AG09319 (cell line): ENCODE results near the gene TMPRSS9.

Experiments used
- DNase-seq: peaks from one replicate; pipeline ENCODE4 v3.0.0-alpha.2; 2010; ENCODE audit warnings: low read depth; ENCODE audit errors: extremely low read depth
- TF ChIP-seq, protein P1 (sequence below): IDR thresholded peaks from 2 replicates; pipeline ENCODE4 v1.5.1; 2011; ENCODE audit warnings: low read depth, mild to moderate bottlenecking, inconsistent platforms, low read length, moderate library complexity

Gene TMPRSS9

DNA sequence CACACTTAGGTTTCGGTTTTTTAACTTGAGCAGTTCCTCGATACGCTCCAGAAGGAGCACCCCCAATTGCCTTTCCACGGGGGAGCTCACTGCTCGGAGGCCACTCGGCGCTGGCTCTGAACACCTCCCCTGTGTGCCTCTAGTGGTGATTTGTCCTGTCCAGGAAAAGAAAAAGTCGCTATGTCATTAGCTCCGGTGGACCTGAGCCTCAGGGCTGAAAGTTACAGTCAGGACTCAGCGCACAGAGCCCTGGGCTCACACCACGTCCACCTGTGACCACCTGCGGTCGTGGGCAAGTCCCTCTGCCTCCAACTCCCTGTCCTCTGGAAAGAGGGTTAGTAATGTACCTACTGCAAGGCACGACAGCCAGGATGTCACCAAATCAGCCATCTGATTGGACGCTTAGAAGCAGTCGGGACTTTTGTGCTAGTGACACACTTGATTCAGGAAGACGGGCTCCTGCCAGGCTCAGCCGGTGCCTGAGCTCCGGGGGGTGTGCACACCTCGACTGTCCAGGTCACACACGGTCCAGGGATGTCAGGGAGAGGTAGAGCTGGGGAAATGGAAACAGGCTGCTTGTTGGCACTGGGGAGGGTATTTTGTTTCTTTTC lies 3.9 kb upstream of the TMPRSS9 start:
- TF ChIP-seq, protein P1, sequence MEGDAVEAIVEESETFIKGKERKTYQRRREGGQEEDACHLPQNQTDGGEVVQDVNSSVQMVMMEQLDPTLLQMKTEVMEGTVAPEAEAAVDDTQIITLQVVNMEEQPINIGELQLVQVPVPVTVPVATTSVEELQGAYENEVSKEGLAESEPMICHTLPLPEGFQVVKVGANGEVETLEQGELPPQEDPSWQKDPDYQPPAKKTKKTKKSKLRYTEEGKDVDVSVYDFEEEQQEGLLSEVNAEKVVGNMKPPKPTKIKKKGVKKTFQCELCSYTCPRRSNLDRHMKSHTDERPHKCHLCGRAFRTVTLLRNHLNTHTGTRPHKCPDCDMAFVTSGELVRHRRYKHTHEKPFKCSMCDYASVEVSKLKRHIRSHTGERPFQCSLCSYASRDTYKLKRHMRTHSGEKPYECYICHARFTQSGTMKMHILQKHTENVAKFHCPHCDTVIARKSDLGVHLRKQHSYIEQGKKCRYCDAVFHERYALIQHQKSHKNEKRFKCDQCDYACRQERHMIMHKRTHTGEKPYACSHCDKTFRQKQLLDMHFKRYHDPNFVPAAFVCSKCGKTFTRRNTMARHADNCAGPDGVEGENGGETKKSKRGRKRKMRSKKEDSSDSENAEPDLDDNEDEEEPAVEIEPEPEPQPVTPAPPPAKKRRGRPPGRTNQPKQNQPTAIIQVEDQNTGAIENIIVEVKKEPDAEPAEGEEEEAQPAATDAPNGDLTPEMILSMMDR = no peak

DNA sequence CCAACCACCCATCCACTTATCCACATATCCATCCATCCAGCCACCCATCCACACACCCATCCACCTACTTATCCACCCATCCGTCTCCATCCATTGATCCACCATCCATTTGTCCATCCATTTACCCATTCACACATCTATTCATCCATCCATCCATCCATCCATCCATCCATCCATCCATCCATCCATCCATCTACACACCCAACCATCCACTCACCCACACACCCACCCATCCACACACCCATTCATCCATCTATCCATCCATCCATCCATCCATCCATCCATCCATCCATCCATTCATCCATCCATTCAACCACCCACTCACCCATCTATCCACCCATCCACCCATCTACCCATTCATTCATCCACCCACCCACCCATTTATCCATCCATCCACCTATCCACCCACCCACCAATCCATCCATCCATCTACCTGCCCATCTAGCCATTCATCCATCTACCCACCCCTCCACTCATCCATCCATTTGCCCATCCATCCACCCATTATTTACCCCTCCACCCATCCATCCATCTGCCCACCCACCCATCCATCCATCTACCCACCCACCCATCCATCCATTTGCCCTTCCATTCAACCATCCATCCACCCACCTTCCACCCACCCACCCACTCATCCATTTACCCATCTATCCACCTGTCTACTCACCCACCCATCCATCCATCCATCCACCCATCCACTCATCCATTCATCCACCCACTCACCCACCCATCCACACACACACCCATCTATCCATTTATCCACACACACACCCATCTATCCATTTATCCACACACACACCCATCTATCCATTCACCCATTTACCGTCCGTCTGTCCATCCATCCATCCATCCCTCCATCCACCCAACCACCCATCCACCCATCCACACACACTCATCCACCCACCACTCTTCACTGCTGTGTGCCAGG lies 2.5 kb upstream of the TMPRSS9 start:
- TF ChIP-seq, protein P1 = no peak
- DNase-seq = no peak

More for the DNA sequence above, 3.9 kb upstream of the TMPRSS9 start:
- no peak for DNase-seq

DNA sequence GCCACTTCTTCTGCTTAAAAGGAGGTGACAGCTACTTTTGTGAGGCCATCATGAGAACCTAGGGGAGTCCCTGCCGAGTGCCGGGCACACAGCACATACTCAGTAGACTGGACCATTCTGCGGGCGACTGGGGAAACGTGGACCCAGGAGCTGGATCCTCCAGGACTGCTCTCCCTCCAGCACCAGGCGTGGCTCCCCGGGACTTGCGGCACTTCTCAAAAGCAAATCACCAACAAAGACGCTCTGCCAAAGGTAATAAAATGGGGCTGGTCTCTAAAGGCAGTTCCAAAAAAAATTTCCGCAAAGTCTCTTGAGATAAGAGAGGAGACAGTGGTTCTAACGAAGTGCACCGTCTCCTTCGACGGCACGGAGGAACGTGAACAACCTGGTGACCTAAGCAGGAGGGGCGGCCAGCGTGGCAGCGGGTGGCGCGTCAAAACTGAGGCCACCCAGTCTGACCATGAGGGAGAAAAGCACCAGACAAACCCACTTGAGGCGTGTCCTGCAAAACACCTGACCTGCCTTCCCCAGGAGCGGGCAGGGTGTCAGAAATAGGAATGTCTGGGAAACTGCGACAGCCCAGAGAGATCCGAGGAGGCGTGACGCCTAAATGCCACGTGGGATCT lies 1.4 kb upstream of the TMPRSS9 start:
- DNase-seq = no peak
- TF ChIP-seq, protein P1 = no peak

DNA sequence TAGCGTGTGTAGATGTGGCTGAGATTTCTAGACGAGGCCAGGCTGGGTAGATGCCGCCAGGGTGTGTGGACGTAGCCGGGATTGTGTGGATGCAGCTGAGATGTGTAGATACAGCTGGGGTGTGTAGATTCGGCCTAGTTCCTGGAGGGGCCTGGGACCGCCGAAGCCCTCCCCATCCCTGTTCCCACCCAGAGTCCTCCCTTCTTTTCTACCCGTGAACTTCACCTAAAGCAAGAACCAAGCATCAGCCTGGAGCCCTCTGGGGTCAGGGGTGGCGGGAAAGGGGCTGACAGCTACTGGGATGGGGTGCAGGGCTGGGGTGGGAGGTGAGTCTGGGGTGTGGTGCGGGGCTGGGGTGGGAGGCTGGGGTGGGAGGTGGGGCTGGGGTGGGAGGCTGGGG lies 768 bp downstream of the TMPRSS9 start:
- DNase-seq = no peak
- TF ChIP-seq, protein P1 = no peak

DNA sequence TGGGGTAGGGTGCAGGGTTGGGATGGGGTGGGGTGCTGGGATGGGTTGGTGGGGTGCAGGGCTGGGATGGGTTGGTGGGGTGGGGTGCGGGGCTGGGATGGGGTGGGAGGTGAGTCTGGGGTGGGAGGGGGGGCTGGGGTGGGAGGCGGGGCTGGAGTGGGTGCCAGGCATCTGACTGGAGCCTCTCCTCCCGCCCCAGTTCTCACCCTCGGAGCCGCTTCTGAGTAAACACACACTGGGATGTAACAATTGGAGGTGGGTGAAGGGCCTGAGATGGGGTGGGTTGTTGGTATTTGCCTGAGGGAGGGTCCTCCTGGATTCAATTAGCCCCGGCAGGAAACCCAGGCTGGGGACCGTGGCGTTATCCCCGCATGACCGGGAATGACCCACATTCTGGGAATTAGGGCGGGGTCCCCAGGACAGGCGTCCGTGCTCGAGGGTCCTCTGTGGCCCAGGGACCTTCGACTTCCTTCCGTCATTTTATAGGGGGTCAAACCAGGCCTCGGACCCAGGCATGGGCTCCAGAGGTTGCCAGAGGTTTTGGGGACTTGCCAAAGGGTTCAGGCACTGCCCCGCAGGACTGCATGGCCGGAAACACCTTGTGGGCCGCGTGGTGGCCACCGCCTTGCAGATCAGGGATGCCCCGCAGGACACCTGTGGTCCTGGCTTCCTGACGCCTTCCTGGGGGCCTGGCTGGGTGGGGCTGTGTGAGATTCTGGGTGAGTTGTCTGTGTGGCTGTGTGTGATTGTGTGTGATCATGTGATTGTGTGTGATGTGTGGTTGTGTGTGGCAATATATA lies 1.4 kb downstream of the TMPRSS9 start:
- TF ChIP-seq, protein P1 = no peak
- DNase-seq = no peak

DNA sequence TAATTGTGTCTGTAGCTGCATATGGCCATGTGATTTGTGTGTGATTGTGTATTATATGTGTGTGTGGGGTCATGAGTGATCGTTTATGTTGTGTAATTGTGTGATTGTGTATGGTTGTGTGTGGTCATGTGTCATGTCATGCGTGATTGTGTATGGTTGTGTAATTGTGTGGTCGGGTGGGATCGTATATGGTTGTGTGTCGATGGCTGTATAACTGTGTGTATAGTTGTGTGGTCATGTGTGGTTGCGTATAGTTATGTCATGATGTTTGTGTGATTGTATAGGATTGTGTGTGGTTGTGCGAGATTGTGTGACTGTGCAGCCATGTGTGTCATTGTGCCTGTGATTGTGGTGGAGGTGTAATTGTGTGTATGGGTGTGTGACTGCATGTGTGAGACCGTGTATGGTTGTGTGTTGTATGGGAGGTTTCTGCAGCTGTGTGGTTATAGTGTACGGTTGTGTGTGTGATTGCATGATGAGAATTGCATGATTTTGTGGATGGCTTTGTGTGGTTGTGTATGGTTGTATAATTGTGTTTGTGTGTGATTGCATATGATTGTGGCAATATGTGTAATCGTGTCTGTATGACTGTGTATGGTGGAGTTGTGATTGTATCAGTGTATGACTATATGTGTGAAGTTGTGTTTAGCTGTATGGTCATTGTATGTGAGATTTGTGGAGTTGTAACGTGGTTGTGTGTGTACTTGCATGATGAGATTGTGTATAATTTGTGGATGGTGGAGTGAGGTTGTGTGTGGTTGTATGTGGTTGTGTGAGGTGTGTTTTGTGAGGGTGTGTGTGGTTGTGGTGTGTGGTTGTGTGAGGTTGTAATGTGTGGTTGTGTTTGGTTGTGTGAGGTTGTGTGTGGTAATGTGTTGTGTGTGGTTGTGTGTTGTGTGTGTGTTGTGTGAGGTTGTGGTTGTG lies 2.2 kb downstream of the TMPRSS9 start:
- DNase-seq = no peak
- TF ChIP-seq, protein P1 = no peak
